GM12865 (cell line): ENCODE data around the gene SLC41A3.
A peak's percentile ranks its signal among the peaks of the same experiment; 100 is the strongest.
"Not testable (repeated sequence)": the region's sequence is repeated elsewhere in the genome, so short reads cannot be mapped to it uniquely, and the experiment has no call there.

Experiments
- DNase-seq: peaks from one replicate; pipeline ENCODE4 v3.0.0; 2010; ENCODE audit warnings: low read depth
- H3K4me3 ChIP-seq: 2 replicates; pipeline ENCODE4 v1.5.1; 2011; ENCODE audit warnings: mild to moderate bottlenecking, low read depth, low read length, control low read depth
- TF ChIP-seq, protein P1 (sequence below): IDR thresholded peaks from 2 replicates; pipeline ENCODE4 v1.5.1; 2011; ENCODE audit warnings: low read length, control low read depth, low read depth, inconsistent platforms; ENCODE audit not compliant: insufficient read depth; ENCODE audit errors: missing control alignments

Gene SLC41A3

DNA sequence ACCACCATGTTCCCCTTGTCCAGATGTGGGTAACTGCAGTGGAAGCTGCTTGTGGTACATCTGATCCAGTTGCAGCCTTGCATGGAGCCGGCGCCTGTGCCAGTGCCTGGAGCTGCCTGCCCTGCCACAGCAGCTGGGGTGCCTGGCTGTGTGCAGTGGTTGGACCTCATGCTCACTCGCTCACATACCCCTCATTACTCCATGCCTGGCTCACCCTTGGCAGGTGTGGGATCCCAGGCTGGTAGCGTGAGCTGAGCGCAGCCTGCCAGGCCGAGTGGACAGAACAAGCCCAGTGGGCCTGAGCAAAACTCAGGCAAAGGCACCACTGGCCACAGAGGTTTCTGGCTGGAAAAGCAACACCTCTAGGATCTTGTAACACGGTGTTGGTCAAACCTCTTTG lies 79.2 kb downstream of the SLC41A3 start:
- TF ChIP-seq, protein P1, sequence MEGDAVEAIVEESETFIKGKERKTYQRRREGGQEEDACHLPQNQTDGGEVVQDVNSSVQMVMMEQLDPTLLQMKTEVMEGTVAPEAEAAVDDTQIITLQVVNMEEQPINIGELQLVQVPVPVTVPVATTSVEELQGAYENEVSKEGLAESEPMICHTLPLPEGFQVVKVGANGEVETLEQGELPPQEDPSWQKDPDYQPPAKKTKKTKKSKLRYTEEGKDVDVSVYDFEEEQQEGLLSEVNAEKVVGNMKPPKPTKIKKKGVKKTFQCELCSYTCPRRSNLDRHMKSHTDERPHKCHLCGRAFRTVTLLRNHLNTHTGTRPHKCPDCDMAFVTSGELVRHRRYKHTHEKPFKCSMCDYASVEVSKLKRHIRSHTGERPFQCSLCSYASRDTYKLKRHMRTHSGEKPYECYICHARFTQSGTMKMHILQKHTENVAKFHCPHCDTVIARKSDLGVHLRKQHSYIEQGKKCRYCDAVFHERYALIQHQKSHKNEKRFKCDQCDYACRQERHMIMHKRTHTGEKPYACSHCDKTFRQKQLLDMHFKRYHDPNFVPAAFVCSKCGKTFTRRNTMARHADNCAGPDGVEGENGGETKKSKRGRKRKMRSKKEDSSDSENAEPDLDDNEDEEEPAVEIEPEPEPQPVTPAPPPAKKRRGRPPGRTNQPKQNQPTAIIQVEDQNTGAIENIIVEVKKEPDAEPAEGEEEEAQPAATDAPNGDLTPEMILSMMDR: no peak
- DNase-seq: no peak
- H3K4me3 ChIP-seq: no peak overlapping the region

DNA sequence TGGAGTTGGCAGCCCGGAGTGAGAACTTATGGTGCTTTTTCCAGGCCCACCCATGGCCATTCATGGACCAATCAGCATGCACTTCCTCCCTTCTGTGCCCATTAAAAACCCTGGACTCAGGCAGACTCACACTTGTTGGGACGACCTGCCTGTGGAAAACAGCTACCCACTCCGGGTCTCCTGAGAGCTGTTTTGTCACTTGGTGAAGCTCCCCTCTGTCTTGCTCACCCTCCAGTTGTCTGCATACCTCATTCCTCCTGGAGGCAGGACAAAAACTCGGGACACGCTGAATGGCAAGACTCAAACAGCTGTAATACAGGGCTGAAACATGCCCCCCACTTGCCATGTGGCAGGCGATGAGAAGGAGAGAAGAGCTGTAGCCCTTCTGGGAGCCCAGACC lies 79.7 kb downstream of the SLC41A3 start:
- DNase-seq: no peak
- no peak overlapping the region for H3K4me3 ChIP-seq
- TF ChIP-seq, protein P1: no peak

DNA sequence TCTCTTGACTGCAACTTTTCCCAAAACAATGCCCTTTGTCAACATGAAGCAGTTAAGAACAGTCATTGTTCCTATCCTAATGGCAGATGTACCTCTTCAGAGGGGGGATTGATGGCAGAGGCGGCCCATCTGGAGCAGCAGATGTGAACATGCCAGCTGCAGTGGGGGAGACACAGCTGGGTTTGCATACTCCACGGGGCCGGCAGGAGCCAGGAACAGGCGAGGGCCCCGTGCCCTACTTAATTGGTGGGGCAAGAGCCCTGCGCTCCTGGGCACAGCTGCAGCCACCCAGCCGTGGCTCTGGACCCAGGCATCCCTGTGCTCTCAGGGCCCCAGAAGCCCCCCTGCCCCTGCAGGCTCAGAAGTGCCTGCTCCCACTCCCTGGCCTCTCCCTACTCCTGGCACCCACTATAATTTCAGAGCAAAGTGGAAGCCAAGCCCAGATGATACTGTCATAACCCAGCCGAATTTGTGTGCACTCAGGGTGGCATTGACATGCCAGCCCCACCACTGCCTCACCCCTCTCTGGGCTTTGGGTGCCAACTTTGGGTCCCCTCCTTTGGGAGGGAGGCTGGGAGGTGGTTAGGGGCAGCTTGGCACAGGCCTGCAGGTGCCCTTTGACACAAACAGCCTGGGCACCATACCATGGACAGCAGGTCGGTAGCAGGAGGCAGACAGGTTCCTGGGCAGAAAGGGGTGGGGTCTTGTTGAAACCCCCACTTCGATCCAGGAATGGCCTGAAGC lies 80.3 kb downstream of the SLC41A3 start:
- no peak overlapping the region for H3K4me3 ChIP-seq
- TF ChIP-seq, protein P1: no peak
- no peak for DNase-seq

DNA sequence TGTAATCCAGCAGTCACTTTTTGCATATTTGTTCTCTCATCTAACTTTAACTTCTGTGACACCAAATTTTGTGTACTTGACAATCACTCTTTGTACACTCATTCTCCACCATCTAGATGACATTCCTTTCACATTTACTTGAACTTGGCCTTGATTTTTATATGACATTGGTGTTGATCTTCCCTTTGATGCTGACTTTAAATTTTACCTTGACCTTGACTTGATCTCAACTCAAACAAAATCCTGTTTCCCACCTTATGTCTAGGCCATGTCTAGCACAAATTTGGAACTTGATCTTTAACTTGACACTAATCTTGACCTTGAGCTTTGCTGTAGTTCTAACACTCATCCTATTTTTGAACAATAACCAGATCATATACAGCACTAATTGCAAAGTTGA lies 81.7 kb downstream of the SLC41A3 start:
- DNase-seq: no peak
- TF ChIP-seq, protein P1: no peak
- no peak overlapping the region for H3K4me3 ChIP-seq

DNA sequence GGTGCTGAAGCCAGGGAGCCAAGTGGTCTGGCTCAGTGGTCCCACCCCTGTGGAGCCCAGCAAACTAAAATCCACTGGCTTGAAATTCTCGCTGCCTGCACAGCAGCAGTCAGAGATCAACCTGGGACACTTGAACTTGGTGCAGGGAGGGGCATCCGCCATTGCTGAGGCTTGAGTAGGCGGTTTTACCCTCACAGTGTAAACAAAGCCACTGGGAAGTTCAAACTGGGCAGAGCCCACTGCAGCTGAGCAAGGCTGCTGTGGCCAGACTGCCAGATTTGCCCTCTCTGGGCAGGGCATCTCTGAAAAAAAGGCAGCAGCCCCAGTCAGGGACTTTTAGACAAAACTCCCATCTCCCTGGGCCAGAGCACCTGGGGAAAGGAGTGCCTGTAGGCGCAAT lies 87.2 kb downstream of the SLC41A3 start:
- DNase-seq, H3K4me3 ChIP-seq: not testable (repeated sequence)

DNA sequence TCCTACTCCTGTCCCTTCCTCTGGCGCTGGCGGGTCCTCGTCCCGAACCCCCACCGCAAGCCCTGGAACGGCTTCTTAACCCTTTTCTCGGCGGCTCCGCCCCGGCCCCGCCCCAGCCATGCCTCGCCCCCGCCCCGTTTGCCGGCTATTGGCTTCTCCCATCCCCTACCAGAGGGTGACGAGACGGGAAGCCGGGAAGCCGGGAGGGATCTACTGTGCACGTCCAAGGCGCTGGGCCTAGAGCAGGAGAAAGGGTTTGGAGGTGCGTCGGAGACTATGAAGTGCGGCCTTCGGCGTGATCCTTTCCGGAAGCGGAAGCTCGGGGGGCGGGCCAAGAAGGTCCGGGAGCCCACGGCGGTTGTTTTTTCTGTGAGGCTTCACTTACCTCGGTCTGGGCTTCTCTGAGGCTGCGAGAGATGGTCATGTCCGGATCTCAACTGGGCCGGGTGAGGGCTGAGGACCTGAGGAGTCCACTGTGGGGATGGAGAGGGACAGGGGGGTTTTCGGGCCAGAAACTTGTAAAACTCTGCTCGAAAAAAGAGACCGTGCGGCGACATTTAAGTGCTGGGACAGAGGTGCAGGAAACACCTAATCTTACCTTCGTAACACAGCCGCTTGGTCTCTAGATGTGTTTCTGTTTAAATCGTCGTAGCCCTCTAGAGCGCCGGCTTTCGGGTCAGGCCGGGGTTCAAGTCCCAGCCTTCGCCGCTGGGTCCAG lies 93.5 kb downstream of the SLC41A3 start:
- TF ChIP-seq, protein P1: no peak
- H3K4me3 ChIP-seq: peak overlapping the region; percentile 81
- DNase-seq: peak; percentile 69

DNA sequence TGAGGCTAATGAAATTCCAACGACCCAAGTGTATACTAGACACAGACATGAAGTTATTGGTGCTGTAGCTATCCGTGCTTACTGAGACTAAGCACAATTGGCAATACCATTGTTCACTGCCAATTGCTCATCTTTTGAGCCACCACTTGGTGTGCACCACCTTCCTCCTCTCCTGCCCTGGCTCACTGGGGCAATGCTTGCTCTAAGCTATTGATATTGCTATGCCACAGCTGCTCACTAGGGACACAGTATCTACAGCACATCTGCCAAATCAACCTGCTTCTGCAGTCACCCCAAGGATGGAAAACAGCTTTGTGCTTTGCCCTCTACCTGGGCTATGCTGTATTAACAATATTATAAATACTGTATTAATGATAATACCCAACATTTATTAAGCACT lies 99.0 kb downstream of the SLC41A3 start:
- not testable (repeated sequence) for DNase-seq, H3K4me3 ChIP-seq

DNA sequence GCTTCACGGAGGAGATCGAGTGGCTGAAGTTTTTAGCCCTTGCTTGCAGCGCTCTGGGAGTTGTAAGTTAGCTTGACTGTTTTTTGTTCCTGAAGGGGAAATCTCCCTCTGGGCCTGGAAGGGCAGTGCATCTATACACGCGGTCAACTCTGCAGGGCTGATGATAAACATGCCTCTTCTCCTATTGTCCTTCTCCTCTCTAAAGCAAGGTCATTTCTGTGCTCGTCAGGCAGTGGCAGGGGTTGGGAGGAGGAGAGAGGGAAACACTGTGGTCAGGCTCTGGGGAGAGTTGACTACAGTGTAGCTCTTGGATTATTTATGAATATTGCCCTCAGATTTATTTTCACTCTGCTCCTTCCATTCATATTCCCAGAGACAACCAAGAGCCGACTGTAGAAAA lies 106.8 kb downstream of the SLC41A3 start:
- not testable (repeated sequence) for H3K4me3 ChIP-seq

DNA sequence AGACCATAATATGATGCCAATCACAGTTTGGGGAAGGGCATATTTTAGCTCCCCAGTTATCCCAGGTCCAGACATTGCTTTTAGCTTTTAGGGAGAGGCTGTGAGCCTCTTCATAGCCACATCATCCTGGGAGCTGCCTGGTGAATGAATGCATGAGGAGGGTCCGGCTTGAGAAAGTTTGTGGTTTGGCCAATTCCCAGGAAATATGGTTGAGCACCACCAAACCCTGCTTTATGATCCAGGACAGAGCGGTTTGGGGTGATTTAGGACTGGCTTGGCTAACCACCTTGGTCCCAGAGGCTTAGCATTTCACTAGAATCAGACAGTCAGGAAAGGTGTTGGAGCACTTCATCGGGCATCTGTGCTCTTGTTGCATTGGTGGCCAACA lies 107.9 kb downstream of the SLC41A3 start:
- DNase-seq, H3K4me3 ChIP-seq: not testable (repeated sequence)

More for the DNA sequence above, 106.8 kb downstream of the SLC41A3 start:
- not testable (repeated sequence) for DNase-seq

DNA sequence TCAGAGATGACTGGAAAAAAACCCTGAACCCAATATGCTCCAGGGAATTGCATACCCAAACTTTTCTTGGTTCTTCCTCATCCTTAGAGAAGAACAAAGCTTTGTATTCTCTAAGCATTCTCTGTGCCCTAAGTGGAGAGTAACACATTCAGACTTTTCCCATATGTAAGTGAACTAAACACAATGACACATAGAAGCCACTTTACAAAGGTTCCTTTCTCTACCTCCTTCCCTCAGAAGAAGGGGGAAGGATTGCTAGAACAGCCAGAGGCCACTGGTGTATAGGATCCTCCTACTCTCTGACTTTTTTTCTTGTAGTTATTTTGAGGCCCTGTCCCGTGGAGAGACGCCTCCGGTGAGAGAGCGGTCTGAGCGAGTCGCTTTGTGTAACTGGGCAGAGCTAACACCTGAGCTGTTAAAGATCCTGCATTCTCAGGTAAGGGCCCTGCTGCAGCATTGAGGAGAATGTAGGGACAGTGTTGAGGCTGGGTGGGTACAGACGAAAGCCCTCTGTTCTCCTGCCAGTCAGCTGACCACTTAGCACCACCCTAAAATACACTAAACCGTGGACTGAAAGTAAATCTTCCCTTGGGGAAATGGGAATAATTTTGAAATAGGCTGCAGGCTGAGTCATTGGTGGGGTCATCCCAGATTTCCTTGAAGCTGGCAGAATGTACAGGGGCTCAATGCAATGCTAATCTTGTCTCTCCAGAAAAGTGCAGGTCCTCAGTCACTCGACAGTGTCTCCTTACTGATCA lies 108.5 kb downstream of the SLC41A3 start:
- DNase-seq, H3K4me3 ChIP-seq: not testable (repeated sequence)
